ENCODE results near the gene SPINK5.

GRCh38 chr5:148186248-148187003 lies 122.6 kb downstream of the SPINK5 start:
- TF ChIP-seq CTCF (IDR thresholded peaks at IDR 0.05; ENCODE audit: low read depth, low read length): no peak
- no peak for TF ChIP-seq POLR2A (IDR thresholded peaks at IDR 0.05; ENCODE audit: extremely low read depth, insufficient read length)
- TF ChIP-seq MAX (IDR thresholded peaks at IDR 0.05; ENCODE audit: low read depth, low read length): no peak
- no peak for TF ChIP-seq MYC (IDR thresholded peaks at IDR 0.05; ENCODE audit: low read depth, low read length)
